Measurements from ENCODE around the gene M6PR.
A peak's percentile ranks its signal among the peaks of the same experiment; 100 is the strongest.
"Not testable (repeated sequence)": the region's sequence is repeated elsewhere in the genome, so short reads cannot be mapped to it uniquely, and the experiment has no call there.

DNA sequence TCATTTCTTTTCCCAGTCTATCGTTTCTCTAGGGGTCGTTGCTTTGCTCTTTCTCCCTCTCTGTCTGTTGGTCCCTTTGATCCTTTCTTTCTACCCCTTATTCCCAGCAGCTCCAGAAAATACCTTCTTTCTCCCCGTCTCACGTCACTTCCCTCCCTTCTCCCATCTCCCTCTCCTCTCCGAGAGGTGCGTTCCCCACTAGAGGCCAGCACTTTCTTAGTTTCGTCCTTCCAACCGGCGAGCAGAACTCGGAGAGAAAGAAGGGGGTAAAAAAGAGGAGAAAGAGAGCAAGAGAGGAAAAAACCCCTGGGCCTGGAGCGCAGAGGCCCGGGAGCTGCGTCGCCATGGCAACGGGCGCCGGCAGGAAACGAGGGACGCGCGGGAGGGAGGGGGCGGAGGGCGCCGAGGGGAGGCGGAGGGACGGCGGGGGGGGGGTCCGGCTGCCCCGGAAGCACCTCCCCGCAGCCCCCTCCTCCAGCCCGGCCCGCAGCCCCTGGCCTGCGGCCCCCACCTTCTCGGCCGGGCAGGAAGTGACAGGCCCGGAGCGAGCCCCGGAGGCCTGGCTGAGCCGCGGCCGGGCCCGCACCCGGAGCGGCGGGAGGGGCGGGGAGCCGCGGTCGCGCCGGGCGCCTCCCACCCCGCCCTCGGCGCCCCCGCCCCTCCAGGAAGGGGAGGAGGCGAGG, 35.3 kb downstream of the M6PR start, which contains the start of gene PHC1:
- peak; percentile 34 for TF ChIP-seq RAD21 (conservative IDR thresholded peaks at IDR 0.05)
- TF ChIP-seq, protein P1, sequence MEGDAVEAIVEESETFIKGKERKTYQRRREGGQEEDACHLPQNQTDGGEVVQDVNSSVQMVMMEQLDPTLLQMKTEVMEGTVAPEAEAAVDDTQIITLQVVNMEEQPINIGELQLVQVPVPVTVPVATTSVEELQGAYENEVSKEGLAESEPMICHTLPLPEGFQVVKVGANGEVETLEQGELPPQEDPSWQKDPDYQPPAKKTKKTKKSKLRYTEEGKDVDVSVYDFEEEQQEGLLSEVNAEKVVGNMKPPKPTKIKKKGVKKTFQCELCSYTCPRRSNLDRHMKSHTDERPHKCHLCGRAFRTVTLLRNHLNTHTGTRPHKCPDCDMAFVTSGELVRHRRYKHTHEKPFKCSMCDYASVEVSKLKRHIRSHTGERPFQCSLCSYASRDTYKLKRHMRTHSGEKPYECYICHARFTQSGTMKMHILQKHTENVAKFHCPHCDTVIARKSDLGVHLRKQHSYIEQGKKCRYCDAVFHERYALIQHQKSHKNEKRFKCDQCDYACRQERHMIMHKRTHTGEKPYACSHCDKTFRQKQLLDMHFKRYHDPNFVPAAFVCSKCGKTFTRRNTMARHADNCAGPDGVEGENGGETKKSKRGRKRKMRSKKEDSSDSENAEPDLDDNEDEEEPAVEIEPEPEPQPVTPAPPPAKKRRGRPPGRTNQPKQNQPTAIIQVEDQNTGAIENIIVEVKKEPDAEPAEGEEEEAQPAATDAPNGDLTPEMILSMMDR (IDR thresholded peaks at IDR 0.05; ENCODE audit: poor library complexity, severe bottlenecking) = peak; percentile 69
- TF ChIP-seq MXI1 (conservative IDR thresholded peaks at IDR 0.05; ENCODE audit: poor library complexity, severe bottlenecking) = not testable (repeated sequence)
